GM23248 (cell line): Measurements from ENCODE around the gene NMUR2. TPM values are rescaled to one million over a fixed set of nuclear protein-coding genes. Genes with fewer than 3 reads are reported as not detected.

ENCODE experiments used
- DNase-seq: peaks from one replicate; pipeline ENCODE4 v3.0.0-alpha.2; 2015
- H2AFZ ChIP-seq: fragments of 200-600 bp; sonication (generic); 2 replicates; pipeline ENCODE4 v1.6.1; 2016; ENCODE audit warnings: antibody characterized with exemption
- H3F3A ChIP-seq: fragments of 200-600 bp; sonication (generic); 2 replicates; pipeline ENCODE4 v1.6.1; 2016; ENCODE audit warnings: mild to moderate bottlenecking, antibody characterized with exemption, mixed run types; ENCODE audit not compliant: insufficient read depth
- H3K27ac ChIP-seq: fragments of 200-600 bp; sonication (generic); 2 replicates; pipeline ENCODE4 v1.5.1; 2016; ENCODE audit warnings: mild to moderate bottlenecking
- H3K27me3 ChIP-seq: fragments of 200-600 bp; sonication (generic); replicated peaks from 2 replicates; pipeline ENCODE4 v1.6.1; 2016; ENCODE audit warnings: mild to moderate bottlenecking; ENCODE audit not compliant: insufficient read depth
- H3K36me3 ChIP-seq: fragments of 200-600 bp; sonication (generic); 2 replicates; pipeline ENCODE4 v1.6.1; 2016; ENCODE audit warnings: low read depth, mild to moderate bottlenecking
- H3K4me1 ChIP-seq: fragments of 200-600 bp; sonication (generic); 2 replicates; pipeline ENCODE4 v1.6.1; 2016; ENCODE audit warnings: mild to moderate bottlenecking; ENCODE audit not compliant: insufficient read depth
- H3K4me2 ChIP-seq: fragments of 200-600 bp; sonication (generic); one replicate; pipeline ENCODE4 v1.6.1; 2016; ENCODE audit warnings: mild to moderate bottlenecking; ENCODE audit not compliant: unreplicated experiment
- H3K4me3 ChIP-seq: fragments of 200-600 bp; sonication (generic); 2 replicates; pipeline ENCODE4 v1.5.1; 2016; ENCODE audit warnings: mild to moderate bottlenecking
- H3K79me2 ChIP-seq: fragments of 200-600 bp; sonication (generic); 2 replicates; pipeline ENCODE4 v1.6.1; 2016; ENCODE audit warnings: mild to moderate bottlenecking; ENCODE audit not compliant: insufficient read depth
- H3K9ac ChIP-seq: fragments of 200-600 bp; sonication (generic); 2 replicates; pipeline ENCODE4 v1.6.1; 2016; ENCODE audit warnings: mild to moderate bottlenecking
- H3K9me2 ChIP-seq: fragments of 200-600 bp; sonication (generic); 2 replicates; pipeline ENCODE4 v1.6.1; 2016; ENCODE audit warnings: mixed run types, mild to moderate bottlenecking, moderate library complexity; ENCODE audit not compliant: insufficient read depth
- H3K9me3 ChIP-seq: fragments of 200-600 bp; sonication (generic); one replicate; pipeline ENCODE4 v1.6.1; 2017; ENCODE audit warnings: low read depth
- H4K20me1 ChIP-seq: fragments of 200-600 bp; sonication (generic); 2 replicates; pipeline ENCODE4 v1.6.0; 2016; ENCODE audit not compliant: insufficient read depth
- EZH2 ChIP-seq: fragments of 200-600 bp; sonication (generic); IDR thresholded peaks from 2 replicates; pipeline ENCODE4 v1.6.1; 2018; ENCODE audit warnings: antibody characterized with exemption, mild to moderate bottlenecking; ENCODE audit not compliant: insufficient read depth, poor library complexity, severe bottlenecking
- EZH2phosphoT487 ChIP-seq: fragments of 200-600 bp; sonication (generic); IDR thresholded peaks from 2 replicates; pipeline ENCODE4 v1.6.1; 2018; ENCODE audit warnings: antibody characterized with exemption, moderate library complexity, mild to moderate bottlenecking, low read depth; ENCODE audit not compliant: insufficient read depth
- WGBS, 2 experiments: methylation state at CpG; one replicate each; pipeline ENCODE4 v1.1.6; 2015 to 2017; ENCODE audit warnings: low lambda C conversion rate in 2 of 2, low coverage in 1 of 2; ENCODE audit errors: missing lambda C conversion rate in 2 of 2; 5-methylcytosine and 5-hydroxymethylcytosine counted together
- in situ Hi-C: fragments of 300-500 bp; cut with MboI; formaldehyde crosslinking; loops from 2 replicates; pipeline ENCODE4 v1.15.0; 2020
- polyA plus RNA-seq: library from polyadenylated mRNA; unstranded; fragments of >200 nt; fragmentation: Nextera tagmentation; extraction: Ambion mirVana; gene quantifications from 2 replicates; pipeline ENCODE4 v1.2.1, GENCODE V29; 2016
- total RNA-seq: library from RNA; depleted of rRNA; stranded (reverse); fragments of >200 nt; shearing (Covaris generic); gene quantifications from 2 replicates; pipeline ENCODE4 v1.2.3, GENCODE V29; 2014

Gene NMUR2
- total and polyA plus RNA-seq, 2 experiments from 2014 or later: not detected

DNA sequence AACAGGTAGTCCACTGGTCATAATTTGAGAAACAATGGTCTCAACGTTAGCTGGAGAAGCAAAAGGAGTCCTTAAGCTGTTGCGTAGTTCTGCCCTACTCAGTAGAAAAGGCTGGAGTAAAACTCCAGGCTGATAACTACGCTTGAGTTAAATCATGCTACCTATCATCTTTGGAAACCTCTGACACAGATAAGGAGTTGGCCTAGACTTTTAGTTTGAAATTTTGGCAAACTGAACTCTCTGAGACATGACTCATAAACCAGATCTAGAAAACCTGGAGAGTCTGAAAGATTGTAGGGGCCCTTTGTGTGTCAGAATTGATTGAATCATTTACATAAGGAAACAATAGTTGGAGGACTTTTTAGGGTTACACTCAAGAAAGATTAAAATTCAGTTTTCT is 26.3 kb downstream of the NMUR2 start:
- Histone ChIP-seq H2AFZ (no peak overlapping the region), H3K27ac (no peak overlapping the region), H3K36me3 (no peaks in the 10 kb centered on the region), H3K4me3 (no peak overlapping the region), H3K4me1 (no peaks in the 10 kb centered on the region), H4K20me1 (no peaks in the 10 kb centered on the region), H3K27me3 (no peaks in the 10 kb centered on the region), H3K9me2 (no peaks in the 10 kb centered on the region), H3K9me3 (no peaks in the 10 kb centered on the region), H3K79me2 (no peaks in the 10 kb centered on the region), H3F3A (no peaks in the 10 kb centered on the region), H3K9ac (no peak overlapping the region), H3K4me2 (no peak overlapping the region)
- in situ Hi-C loops: no loop called here
- DNase-seq: no peak
- no peak for TF ChIP-seq EZH2phosphoT487
- no peak for TF ChIP-seq EZH2
- WGBS, 2 experiments: 17 to 21% methylated on average over 3 of the region's 3 CpGs

GRCh38 chr5:152376886-152377285 is 28.2 kb downstream of the NMUR2 start:
- TF ChIP-seq EZH2phosphoT487 (no peak), EZH2 (no peak)
- no peak overlapping the region for H3K9ac ChIP-seq
- no peak for DNase-seq

GRCh38 chr5:152374711-152375275 is 30.3 kb downstream of the NMUR2 start:
- in situ Hi-C loops: no loop called here
- Histone ChIP-seq H3K9me2 (no peaks in the 10 kb centered on the region), H2AFZ (no peak overlapping the region), H3K4me1 (no peaks in the 10 kb centered on the region), H3K36me3 (no peaks in the 10 kb centered on the region), H3K4me2 (no peak overlapping the region), H3K9ac (no peak overlapping the region), H3K9me3 (no peaks in the 10 kb centered on the region), H3K27me3 (no peaks in the 10 kb centered on the region), H4K20me1 (no peaks in the 10 kb centered on the region), H3K4me3 (no peak overlapping the region), H3K79me2 (no peaks in the 10 kb centered on the region), H3F3A (no peaks in the 10 kb centered on the region), H3K27ac (no peak overlapping the region)
- 0 to 4% methylated on average over 1 of the region's 1 CpG for WGBS, 2 experiments
- TF ChIP-seq EZH2 (no peak), EZH2phosphoT487 (no peak)
- no peak for DNase-seq

More at GRCh38 chr5:152376886-152377285, 28.2 kb downstream of the NMUR2 start:
- Histone ChIP-seq H3K9me3 (no peaks in the 10 kb centered on the region), H3K4me3 (no peak overlapping the region), H3K79me2 (no peaks in the 10 kb centered on the region), H3K27me3 (no peaks in the 10 kb centered on the region), H3F3A (no peaks in the 10 kb centered on the region), H3K27ac (no peak overlapping the region), H3K9me2 (no peaks in the 10 kb centered on the region), H3K4me2 (no peak overlapping the region), H4K20me1 (no peaks in the 10 kb centered on the region), H3K4me1 (no peaks in the 10 kb centered on the region), H2AFZ (no peak overlapping the region), H3K36me3 (no peaks in the 10 kb centered on the region)
- 3% methylated on average over 4 of the region's 4 CpGs for WGBS, 2 experiments
- in situ Hi-C loops: no loop called here

DNA sequence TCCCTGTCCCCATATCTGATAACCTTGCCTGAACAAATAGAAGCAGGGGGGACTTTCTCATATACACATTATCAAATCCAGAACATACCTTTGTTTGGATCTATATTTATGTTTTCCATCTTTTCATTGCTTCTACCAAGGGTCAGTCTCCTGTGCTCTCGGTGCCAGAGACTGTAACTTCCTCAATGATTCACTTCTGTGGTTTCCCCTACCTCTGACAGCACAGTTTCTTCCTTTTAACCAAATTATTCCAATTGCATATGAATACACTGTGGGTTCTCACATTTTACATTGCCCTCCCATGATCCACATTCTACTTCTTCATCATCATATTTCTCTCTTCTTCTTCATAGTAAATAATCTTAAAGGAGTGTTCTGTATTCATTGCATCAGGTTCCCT is 32.2 kb downstream of the NMUR2 start:
- H3K9me3 ChIP-seq: no peaks in the 10 kb centered on the region
- no peaks in the 10 kb centered on the region for H3F3A ChIP-seq
- H3K27ac ChIP-seq: no peak overlapping the region
- in situ Hi-C loops: no loop called here
- no peak overlapping the region for H2AFZ ChIP-seq
- H3K4me2 ChIP-seq: no peak overlapping the region
- H3K4me1 ChIP-seq: no peaks in the 10 kb centered on the region
- H3K4me3 ChIP-seq: no peak overlapping the region
- H3K79me2 ChIP-seq: no peaks in the 10 kb centered on the region
- WGBS, 2 experiments: 3 to 6% methylated on average over 1 of the region's 1 CpG
- H3K9ac ChIP-seq: no peak overlapping the region
- no peaks in the 10 kb centered on the region for H3K9me2 ChIP-seq
- TF ChIP-seq EZH2phosphoT487 (no peak), EZH2 (no peak)
- no peak for DNase-seq
- no peaks in the 10 kb centered on the region for H3K27me3 ChIP-seq
- no peaks in the 10 kb centered on the region for H4K20me1 ChIP-seq
- no peaks in the 10 kb centered on the region for H3K36me3 ChIP-seq

GRCh38 chr5:152369298-152369697 is 35.8 kb downstream of the NMUR2 start:
- Histone ChIP-seq H2AFZ (no peak overlapping the region), H4K20me1 (no peaks in the 10 kb centered on the region), H3K4me3 (no peak overlapping the region), H3F3A (no peaks in the 10 kb centered on the region), H3K79me2 (no peaks in the 10 kb centered on the region), H3K9ac (no peak overlapping the region), H3K27me3 (no peaks in the 10 kb centered on the region), H3K4me1 (no peaks in the 10 kb centered on the region), H3K9me2 (no peaks in the 10 kb centered on the region), H3K9me3 (no peaks in the 10 kb centered on the region), H3K4me2 (no peak overlapping the region), H3K27ac (no peak overlapping the region), H3K36me3 (no peaks in the 10 kb centered on the region)
- TF ChIP-seq EZH2phosphoT487 (no peak), EZH2 (no peak)
- in situ Hi-C loops: no loop called here
- no peak for DNase-seq
